Stimulated activated CD8-positive, alpha-beta memory T cell treated with anti-CD3 and anti-CD28 coated beads, Interleukin-12 subunit alpha, Interleukin-12 subunit beta, amount 100 ng/mL, for 24 hours (primary cell): ENCODE results near the gene COL25A1.

Source experiments
- DNase-seq: peaks from one replicate; pipeline ENCODE4 v3.0.0-alpha.2; 2020; ENCODE audit errors: extremely low read depth

The COL25A1 gene

DNA sequence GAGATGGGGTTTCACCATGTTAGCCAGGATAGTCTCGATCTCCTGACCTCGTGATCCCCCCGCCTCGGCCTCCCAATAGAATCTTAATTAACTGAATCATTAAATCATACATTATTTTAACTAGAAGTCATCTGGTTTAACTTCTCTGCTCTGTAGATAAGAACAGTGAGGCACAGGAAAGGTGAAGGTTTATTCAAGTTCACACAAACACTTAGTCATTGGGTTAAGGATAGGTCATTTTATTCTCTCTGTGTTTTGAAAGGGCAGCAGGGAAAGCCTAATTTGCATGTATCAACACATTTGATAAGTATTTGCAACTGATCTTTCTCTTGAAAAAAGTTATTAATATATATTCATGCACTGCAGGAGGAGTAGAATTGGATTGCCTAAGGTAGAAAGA is 538.5 kb downstream of the COL25A1 start:
- no peak for DNase-seq

DNA sequence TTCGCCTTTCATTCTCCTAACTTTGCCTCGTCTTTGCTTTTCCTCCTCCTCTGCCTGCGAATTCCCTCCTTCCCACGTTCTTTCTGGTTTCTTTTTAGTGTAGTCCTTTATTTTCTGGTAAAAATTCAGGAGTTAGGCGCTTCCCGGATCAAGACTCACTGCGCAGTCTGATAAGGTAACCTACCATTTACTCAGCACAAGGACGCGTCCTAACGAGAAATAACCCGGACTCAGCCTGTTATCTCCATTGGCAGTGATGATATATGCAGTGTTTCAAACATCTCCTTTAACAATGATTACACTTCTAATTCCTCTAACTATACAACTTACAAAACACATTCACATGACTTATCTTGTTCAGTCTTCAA is 539.2 kb downstream of the COL25A1 start:
- no peak for DNase-seq

GRCh38 chr4:108762559-108763225 is 539.8 kb downstream of the COL25A1 start, which contains the start of gene ETNPPL:
Gene ETNPPL (minus strand): TSS chr4:108763053. CDS start chr4:108762898, 155 bp downstream.
- DNase-seq = no peak
